Epithelial cell of esophagus (primary cell): ENCODE data around the gene JAK1.

Source experiments
- DNase-seq: peaks from one replicate; pipeline ENCODE4 v3.0.0; 2010; ENCODE audit warnings: low read depth
- H3K4me3 ChIP-seq: 2 replicates; pipeline ENCODE4 v1.5.1; 2011; ENCODE audit warnings: mild to moderate bottlenecking, low read length, control low read depth
- TF ChIP-seq, protein P1 (sequence below): IDR thresholded peaks from 2 replicates; pipeline ENCODE4 v1.5.1; 2011; ENCODE audit warnings: low read depth, mild to moderate bottlenecking, low read length, control low read depth, inconsistent platforms; ENCODE audit not compliant: insufficient read depth; ENCODE audit errors: missing control alignments

Gene JAK1

DNA sequence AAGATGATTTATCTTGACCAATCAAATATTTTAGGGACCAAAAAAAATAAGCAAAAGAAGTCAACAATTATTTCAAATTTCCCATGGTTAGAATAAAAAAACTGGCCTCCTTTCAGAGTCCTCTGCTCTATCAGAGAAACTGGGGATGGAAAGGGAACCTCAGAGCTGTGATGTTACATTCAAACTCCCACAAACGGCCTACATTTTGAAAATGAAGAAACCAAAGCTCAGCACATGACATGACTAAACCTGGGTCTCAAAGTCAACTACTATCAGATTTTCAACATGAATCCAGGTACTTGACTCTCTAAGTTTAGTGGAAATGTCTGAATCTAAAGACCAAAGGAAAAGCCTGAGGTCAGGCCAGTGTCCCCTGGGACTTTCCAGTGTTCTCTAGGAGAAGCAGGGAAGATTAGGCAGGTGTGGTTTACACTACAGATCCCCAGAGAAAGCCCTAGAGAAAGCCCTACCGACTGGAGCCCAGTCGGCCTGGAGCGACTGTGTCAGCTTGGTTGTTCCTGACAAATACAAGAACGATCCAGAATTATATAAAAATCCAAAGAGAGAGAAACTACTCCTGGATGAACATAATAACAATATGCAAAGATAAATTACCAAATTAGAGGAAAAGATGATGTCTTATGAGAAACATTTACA lies 24.8 kb downstream of the JAK1 start:
- no peak for DNase-seq
- no peak overlapping the region for H3K4me3 ChIP-seq
- TF ChIP-seq, protein P1, sequence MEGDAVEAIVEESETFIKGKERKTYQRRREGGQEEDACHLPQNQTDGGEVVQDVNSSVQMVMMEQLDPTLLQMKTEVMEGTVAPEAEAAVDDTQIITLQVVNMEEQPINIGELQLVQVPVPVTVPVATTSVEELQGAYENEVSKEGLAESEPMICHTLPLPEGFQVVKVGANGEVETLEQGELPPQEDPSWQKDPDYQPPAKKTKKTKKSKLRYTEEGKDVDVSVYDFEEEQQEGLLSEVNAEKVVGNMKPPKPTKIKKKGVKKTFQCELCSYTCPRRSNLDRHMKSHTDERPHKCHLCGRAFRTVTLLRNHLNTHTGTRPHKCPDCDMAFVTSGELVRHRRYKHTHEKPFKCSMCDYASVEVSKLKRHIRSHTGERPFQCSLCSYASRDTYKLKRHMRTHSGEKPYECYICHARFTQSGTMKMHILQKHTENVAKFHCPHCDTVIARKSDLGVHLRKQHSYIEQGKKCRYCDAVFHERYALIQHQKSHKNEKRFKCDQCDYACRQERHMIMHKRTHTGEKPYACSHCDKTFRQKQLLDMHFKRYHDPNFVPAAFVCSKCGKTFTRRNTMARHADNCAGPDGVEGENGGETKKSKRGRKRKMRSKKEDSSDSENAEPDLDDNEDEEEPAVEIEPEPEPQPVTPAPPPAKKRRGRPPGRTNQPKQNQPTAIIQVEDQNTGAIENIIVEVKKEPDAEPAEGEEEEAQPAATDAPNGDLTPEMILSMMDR = no peak

DNA sequence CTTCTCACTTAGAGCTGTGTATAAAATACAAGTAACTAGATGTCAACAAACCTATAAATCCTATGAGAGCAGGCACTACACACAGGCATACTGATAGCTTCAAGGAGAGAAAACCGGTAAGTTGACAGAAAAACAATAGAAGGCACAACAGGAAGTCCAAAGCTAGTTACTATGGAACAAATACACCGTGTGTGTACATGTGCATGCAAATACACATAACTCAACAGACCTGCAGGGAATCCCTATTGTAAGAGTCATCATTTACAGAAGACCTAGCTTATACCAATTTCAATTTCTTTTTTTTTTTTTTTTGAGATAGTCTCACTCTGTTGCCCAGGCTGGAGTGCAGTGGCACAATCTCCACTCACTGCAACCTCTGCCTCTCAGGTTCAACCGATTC lies 26.3 kb downstream of the JAK1 start:
- H3K4me3 ChIP-seq = no peak overlapping the region
- TF ChIP-seq, protein P1 = no peak
- peak; percentile 39 for DNase-seq

DNA sequence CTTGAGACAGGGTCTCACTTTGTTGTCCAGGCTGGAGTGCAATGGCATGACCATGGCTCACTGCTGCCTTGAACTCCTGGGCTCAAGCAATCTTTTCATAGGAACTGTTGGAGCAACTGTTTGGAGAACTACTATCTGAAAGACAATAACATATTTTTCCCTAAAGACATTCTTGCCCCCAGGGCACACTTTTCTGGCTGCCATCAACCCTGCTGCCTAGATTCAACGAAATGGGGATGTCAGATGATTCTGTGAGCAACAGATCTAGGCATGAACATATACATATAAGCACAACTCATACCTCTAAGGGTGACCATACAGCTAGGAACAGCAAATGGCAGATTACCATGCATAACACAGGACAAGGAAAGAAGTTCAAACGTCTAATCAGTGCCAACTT lies 27.4 kb downstream of the JAK1 start:
- TF ChIP-seq, protein P1 = no peak

DNA sequence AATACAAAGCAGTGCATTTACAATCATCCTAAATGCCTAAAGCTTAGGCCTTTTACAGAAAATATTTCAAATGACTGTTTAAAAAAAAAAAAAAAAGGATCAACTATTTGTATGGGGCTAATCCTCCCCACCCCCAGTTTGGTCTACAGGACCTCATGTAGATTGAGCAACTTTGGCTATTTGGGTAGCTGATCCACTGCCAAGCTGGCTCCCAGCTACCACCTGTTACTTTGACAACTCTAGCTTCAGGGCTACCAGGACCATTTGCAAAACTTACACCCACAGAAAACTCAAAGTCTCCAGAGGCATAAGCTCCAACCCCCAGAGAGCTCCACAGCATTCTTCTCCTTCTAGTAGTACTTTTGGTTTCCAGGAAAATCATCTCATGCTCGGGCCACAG lies 29.4 kb downstream of the JAK1 start:
- no peak overlapping the region for H3K4me3 ChIP-seq
- no peak for DNase-seq
- TF ChIP-seq, protein P1 = no peak

More for the DNA sequence above, 27.4 kb downstream of the JAK1 start:
- H3K4me3 ChIP-seq = no peak overlapping the region
- DNase-seq = no peak

DNA sequence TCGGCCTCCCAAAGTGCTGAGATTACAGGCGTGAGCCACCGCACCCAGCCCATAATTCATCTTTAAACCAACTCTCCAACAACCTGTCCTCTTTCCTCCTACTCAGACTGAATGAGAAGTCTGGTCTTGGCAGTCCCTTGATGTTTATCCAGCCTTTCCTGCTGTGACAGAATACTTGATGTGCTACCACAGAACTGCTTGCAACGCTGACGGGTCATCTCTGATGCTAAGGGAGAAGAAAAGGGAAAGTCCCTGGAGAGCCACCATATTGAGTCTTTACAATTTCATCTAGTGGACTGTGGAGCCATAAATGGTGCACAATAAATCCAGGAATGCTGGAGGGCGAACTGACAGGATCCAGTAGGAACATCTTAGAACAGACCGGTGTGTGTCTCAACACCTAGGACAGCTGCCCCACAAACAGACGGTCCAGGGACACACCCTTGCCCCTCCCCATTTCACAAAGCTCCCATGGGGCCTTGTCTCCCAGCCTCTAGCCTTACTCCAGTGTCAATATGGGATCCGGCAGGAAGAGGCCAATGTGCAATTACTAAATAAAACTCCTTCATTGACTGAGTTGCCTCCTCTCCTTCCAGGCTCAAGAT lies 30.7 kb downstream of the JAK1 start:
- no peak overlapping the region for H3K4me3 ChIP-seq
- TF ChIP-seq, protein P1 = no peak
- no peak for DNase-seq

DNA sequence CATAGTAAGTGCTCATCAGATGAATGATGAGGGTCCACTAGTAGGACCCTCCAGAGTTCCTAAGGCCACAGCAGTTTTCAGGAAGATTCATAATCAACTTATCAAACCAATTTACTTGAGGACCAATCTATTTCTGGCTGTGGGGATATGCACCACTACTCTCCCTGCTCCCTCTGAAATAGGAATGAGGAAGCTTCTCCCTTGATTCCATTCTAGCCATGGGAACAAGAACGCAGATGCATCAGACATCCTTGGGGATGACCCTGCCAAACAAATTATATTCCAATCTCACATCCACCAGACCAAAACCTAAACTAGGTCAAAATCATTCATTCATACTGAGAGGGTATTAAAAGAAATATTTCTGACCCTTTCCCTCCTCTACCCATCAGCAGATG lies 31.5 kb downstream of the JAK1 start:
- H3K4me3 ChIP-seq = no peak overlapping the region
- TF ChIP-seq, protein P1 = no peak
- no peak for DNase-seq
